GM12873 (cell line): Measurements from ENCODE around the gene MED13L.

ENCODE experiments used
- CTCF ChIP-seq: IDR thresholded peaks from 2 replicates; pipeline ENCODE4 v1.5.1; 2012; ENCODE audit warnings: low read depth, mild to moderate bottlenecking, moderate library complexity, low read length, control low read depth; ENCODE audit not compliant: insufficient read depth; ENCODE audit errors: missing control alignments

The MED13L gene

DNA sequence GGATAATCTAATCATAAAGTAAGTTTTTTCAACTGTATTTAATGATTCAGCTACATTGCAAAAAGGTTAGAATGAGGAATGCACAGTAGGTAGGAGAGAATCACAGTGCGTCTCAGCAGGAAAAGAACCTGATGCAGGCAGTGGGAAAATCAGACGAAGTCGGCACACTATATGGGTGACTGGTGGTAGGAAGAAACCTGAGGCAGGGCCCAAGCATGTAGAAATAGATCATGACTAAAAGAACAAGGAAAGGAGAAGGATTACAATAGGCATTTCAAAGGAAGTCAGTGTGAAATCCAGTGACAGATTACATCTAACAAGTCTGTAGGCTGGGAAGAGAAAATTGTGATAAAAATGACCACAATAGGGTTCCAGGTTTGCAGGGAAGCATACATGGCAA lies 267.0 kb downstream of the MED13L start:
- TF ChIP-seq CTCF, result no peak

DNA sequence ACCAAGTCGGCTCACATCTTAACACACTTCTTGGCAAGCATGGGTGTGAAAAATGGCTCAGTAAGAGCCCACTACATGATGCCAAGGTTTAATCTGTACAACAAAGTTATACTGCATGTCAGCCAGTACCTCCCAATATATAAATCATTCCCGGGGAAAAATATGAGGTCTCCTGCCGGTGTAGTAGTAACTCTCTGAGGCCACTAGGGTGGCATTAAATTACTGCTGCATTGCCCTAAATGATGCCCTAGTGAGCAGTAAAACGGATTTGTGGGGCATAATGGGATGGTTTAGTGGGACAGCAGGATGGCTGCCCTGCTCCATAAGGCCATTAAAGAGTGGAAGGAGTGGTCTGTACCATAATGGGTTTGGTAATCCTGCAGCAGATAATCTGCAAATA lies 267.7 kb downstream of the MED13L start:
- peak; percentile 46 for TF ChIP-seq CTCF

GRCh38 chr12:116006141-116006540 lies 271.4 kb downstream of the MED13L start:
- no peak for TF ChIP-seq CTCF

DNA sequence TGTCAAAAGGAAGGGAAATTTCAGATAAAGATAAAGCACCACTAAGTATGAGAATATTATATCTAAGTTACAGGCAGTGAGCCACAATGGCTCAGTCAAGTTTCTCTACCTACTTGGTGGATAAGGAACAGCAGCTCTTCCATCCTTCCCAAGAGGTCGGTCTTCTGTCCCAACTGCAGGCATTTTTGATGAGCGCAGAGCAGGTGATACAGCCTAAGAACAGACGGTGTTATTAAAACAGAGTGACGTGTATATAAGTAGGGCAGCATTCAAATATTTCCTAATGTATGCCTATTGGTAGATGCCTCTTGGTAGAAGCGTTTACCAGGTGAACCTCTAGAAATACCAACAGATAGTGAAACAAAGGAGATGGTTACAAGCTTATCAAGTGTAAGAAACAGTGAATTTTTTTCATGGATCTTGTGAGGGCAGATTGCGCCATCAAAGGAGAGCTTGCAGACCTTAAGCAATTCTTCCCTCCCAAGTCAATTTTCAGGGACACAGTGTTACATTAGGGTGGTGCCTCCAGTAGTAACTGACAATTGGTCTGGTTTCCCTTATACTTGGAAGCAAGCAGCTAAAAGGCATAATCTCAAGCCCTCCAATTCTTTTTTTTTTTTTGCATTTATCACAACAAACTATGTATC lies 274.5 kb downstream of the MED13L start:
- no peak for TF ChIP-seq CTCF

GRCh38 chr12:116000252-116000651 lies 277.2 kb downstream of the MED13L start:
- no peak for TF ChIP-seq CTCF

DNA sequence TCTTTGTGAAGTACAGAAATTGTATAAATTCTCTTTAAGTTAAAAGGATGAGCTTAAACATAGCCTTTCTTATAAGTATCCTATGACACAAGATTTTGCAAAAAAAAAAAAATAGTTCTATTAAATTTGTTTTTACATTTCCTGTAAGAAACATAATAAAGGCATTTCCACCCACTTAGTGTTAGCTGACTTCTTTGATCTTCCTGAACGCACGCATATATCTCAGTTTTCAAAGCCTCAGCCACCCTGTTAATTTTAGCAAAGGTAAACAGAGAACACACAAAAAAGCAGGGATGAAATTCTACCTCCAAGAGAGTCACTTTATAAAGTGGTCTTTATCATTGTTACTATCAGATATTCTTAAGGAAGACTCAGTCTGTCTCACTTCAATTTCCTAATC lies 277.9 kb downstream of the MED13L start:
- TF ChIP-seq CTCF, result no peak

DNA sequence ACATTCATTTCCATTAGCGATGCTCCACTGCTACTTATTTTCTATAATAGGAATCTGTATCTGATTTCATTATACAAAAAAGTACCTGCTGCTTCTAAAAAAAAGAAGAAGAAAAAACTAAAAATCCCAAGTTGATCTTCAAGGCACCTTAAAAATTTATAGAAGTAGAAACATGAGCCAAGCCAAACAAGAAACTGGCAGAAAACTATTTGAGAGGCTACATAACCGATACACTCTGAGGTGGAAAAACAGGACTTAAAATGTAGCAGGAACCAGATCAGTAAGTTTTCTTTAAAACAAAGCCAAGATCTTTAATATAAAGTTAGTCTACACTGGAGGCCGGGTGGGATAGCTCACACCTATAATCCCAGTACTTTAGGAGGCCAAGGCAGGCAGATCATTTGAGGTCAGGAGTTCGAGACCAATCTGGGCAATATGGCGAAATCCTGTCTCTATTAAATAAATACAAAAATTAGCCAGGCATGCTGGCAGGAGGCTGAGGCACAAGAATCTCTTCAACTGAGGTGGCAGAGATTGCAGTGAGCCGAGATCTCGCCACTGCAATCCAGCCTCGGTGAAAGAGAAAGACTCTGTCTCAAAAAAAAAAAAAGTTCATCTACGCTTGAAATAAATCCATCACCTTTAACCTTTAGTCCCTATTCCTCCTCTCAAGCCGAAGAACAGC lies 278.6 kb downstream of the MED13L start:
- no peak for TF ChIP-seq CTCF
